Pancreas (tissue), 10 donors: ENCODE measurements around the gene PACSIN1. TPM values are rescaled to one million over a fixed set of nuclear protein-coding genes. Genes with fewer than 3 reads are reported as not detected.

ENCODE experiments used
- ATAC-seq, 4 donors: fragments of 200-7000 bp; cut with Tn5 transposase; one replicate each; pipeline versions ENCODE4 v1.8.0 to v1.9.1; 2020; ENCODE audit warnings: mild to moderate bottlenecking in 4 of 4, moderate library complexity in 4 of 4
- DNase-seq, 6 donors: peaks; one replicate each; pipeline ENCODE4 v3.0.0-alpha.2; 2020
- FAIRE-seq: peaks from 2 replicates; lab custom pipeline; 2012; peaks lifted over from hg19 to GRCh38; lab: Jason Lieb, UNC
- H3K27ac ChIP-seq, 4 donors: fragments of 200-600 bp; sonication (generic); 1 replicate in 3 of 4; 2 replicates in 1 of 4; pipeline versions ENCODE4 v1.5.0 to v1.8.0; 2020
- H3K27me3 ChIP-seq, 4 donors: fragments of 200-600 bp; one replicate each; pipeline ENCODE4 v1.8.0; 2021
- H3K36me3 ChIP-seq, 3 donors: fragments of 200-600 bp; sonication (generic) in 1 of 3; one replicate each; pipeline versions ENCODE4 v1.5.0 to v1.8.0; 2020 to 2021
- H3K4me1 ChIP-seq, 3 donors: fragments of 200-600 bp; one replicate each; pipeline ENCODE4 v1.8.0; 2021
- H3K4me3 ChIP-seq, 4 donors: fragments of 200-600 bp; sonication (generic) in 2 of 4; one replicate each; pipeline versions ENCODE4 v1.5.0 to v1.8.0; 2020 to 2021
- H3K9me3 ChIP-seq, 4 donors: fragments of 200-600 bp; one replicate each; pipeline ENCODE4 v1.8.0; 2021
- CTCF ChIP-seq, 4 donors: fragments of 200-600 bp; sonication (generic) in 3 of 4; IDR thresholded peaks; one replicate each; pipeline versions ENCODE4 v1.5.0 to v1.8.0; 2021; ENCODE audit warnings: antibody characterized with exemption in 4 of 4
- WGBS, 2 donors: extraction: QIAGEN DNeasy Blood & Tissue Kit; methylation state at CpG; one replicate each; pipeline ENCODE4 v1.1.7; 2013; 5-methylcytosine and 5-hydroxymethylcytosine counted together
- intact Hi-C, 3 donors: fragments of 100-400 bp; cut with DNase I; formaldehyde crosslinking; loops; one replicate each; pipeline versions ENCODE4 v1.11.1 to v1.14.2; 2022
- polyA plus RNA-seq, 2 donors: library from polyadenylated mRNA; stranded (reverse); fragments of 200-250 nt; gene quantifications; one replicate each; pipeline ENCODE4 v1.2.3, GENCODE V29; 2013
- total RNA-seq, 6 donors: library from RNA; stranded (reverse); fragmentation: NEBNext Ultra II Directional in 4 of 6; extraction: Animal tissue kit (Norgen Biotek cat#: 25700) in 4 of 6; gene quantifications; one replicate each; pipeline versions ENCODE4 v1.2.1 to v1.2.4, GENCODE V29; 2021 to 2023
- donor health status: healthy with polysubstance abuse.
- donor health status: DM: no; HTN: no; CAD: no; lungs with moderate emphysema.
- donor health status: DM: no; HTN: no; CAD: no.
- donor health status: control.
- donor health status: control.
- donor health status: Bipolar disorder and iron deficiency.
- donor health status: DM: yes; HTN: yes; CAD: no.
- donor health status: DM: no; HTN: no; CAD: no.
- donor health status: DM: no; HTN: no; CAD: no.
- donor health status: DM: yes; HTN: yes; CAD: no.

The PACSIN1 gene
- total and polyA plus RNA-seq, 8 donors: 0.25 to 2.0 (median 0.71) TPM

- H3K4me3 ChIP-seq: no peak overlapping the region
- FAIRE-seq (no peak), DNase-seq (peak in 1 of 6 donors; percentile 41), ATAC-seq (no peak)
- no peaks in the 10 kb centered on the region for H3K36me3 ChIP-seq
- no peak overlapping the region for H3K27ac ChIP-seq
- H3K9me3 ChIP-seq: no peaks in the 10 kb centered on the region
- intact Hi-C loops: no loop called here
- H3K27me3 ChIP-seq: no peaks in the 10 kb centered on the region
- no peak for TF ChIP-seq CTCF (IDR thresholded peaks at IDR 0.05)
- no peaks in the 10 kb centered on the region for H3K4me1 ChIP-seq
- 80 to 85% methylated on average over 4 of the region's 4 CpGs for WGBS, 2 donors
Measured at GRCh38 chr6:34517461-34517881, 51.6 kb downstream of the PACSIN1 start.

GRCh38 chr6:34517966-34518365 lies 52.1 kb downstream of the PACSIN1 start:
- no peak for FAIRE-seq
- DNase-seq: peak in 1 of 6 donors; percentile 44
- H3K4me3 ChIP-seq: no peak overlapping the region
- H3K27ac ChIP-seq: no peak overlapping the region
- ATAC-seq: no peak
- H3K4me1 ChIP-seq: no peaks in the 10 kb centered on the region
- H3K36me3 ChIP-seq: no peaks in the 10 kb centered on the region
- intact Hi-C loops: no loop called here
- no peak for TF ChIP-seq CTCF (IDR thresholded peaks at IDR 0.05)
- H3K27me3 ChIP-seq: no peaks in the 10 kb centered on the region
- no peaks in the 10 kb centered on the region for H3K9me3 ChIP-seq
- 89 to 93% methylated on average over 8 of the region's 8 CpGs for WGBS, 2 donors

GRCh38 chr6:34518669-34519365 lies 52.9 kb downstream of the PACSIN1 start:
- 88 to 95% methylated on average over 4 of the region's 4 CpGs for WGBS, 2 donors
- Histone ChIP-seq H3K27ac (no peak overlapping the region), H3K4me1 (no peaks in the 10 kb centered on the region), H3K4me3 (no peak overlapping the region), H3K36me3 (no peaks in the 10 kb centered on the region), H3K27me3 (no peaks in the 10 kb centered on the region), H3K9me3 (no peaks in the 10 kb centered on the region)
- DNase-seq (peak in 1 of 6 donors; percentile 25), FAIRE-seq (no peak), ATAC-seq (no peak)
- intact Hi-C loops: no loop called here
- TF ChIP-seq CTCF (IDR thresholded peaks at IDR 0.05): no peak

GRCh38 chr6:34519971-34520644 lies 54.2 kb downstream of the PACSIN1 start:
- DNase-seq: peak in 1 of 6 donors; percentile 43
- Histone ChIP-seq H3K27me3 (no peaks in the 10 kb centered on the region), H3K4me3 (no peak overlapping the region), H3K36me3 (no peaks in the 10 kb centered on the region), H3K4me1 (no peaks in the 10 kb centered on the region), H3K27ac (no peak overlapping the region), H3K9me3 (no peaks in the 10 kb centered on the region)
- TF ChIP-seq CTCF (IDR thresholded peaks at IDR 0.05): no peak
- FAIRE-seq: no peak
- no peak for ATAC-seq
- intact Hi-C loops: no loop called here
- WGBS, 2 donors: 92 to 96% methylated on average over 8 of the region's 8 CpGs
